ENCODE measurements around the gene ABCB8.

The ABCB8 gene

GRCh38 chr7:151028131-151028947 lies at the start of gene ABCB8:
TSS of gene ABCB8 (plus strand) at chr7:151028450. CDS start at chr7:151028516, 66 bp downstream.
- DNase-seq, result peak; percentile 99

- peak; percentile 42 for DNase-seq
Measured at GRCh38 chr7:150979713-150980390, 48.4 kb upstream of the ABCB8 start.

- DNase-seq, result peak; percentile 92
Measured at GRCh38 chr7:150980663-150981062, 47.6 kb upstream of the ABCB8 start.

GRCh38 chr7:150981644-150982043 lies 46.6 kb upstream of the ABCB8 start:
- peak; percentile 79 for DNase-seq

GRCh38 chr7:150982351-150982750 lies 45.9 kb upstream of the ABCB8 start:
- DNase-seq, result no peak

GRCh38 chr7:150983893-150984368 lies 44.3 kb upstream of the ABCB8 start:
- no peak for DNase-seq

- peak; percentile 84 for DNase-seq
Measured at GRCh38 chr7:150986099-150986512, 42.1 kb upstream of the ABCB8 start.

GRCh38 chr7:150986556-150986955 lies 41.7 kb upstream of the ABCB8 start:
- no peak for DNase-seq

- peak; percentile 87 for DNase-seq
Measured at GRCh38 chr7:150988230-150989226, 39.7 kb upstream of the ABCB8 start.

- DNase-seq, result no peak
Measured at GRCh38 chr7:150989456-150989855, 38.8 kb upstream of the ABCB8 start.

- DNase-seq, result no peak
Measured at GRCh38 chr7:150990416-150991186, 37.6 kb upstream of the ABCB8 start, which contains the start of gene NOS3. TSS of gene NOS3 (plus strand) at chr7:150991017. CDS start at chr7:150993804, 2,787 bp downstream.

- DNase-seq, result no peak
Measured at GRCh38 chr7:150992051-150992640, 36.1 kb upstream of the ABCB8 start.

GRCh38 chr7:150992833-150993302 lies 35.4 kb upstream of the ABCB8 start:
- DNase-seq, result peak; percentile 83

- no peak for DNase-seq
Measured at GRCh38 chr7:150993511-150993910, 34.7 kb upstream of the ABCB8 start.

- DNase-seq, result no peak
Measured at GRCh38 chr7:150994141-150994837, 34.0 kb upstream of the ABCB8 start.

GRCh38 chr7:150994838-150995510 lies 33.3 kb upstream of the ABCB8 start:
- DNase-seq, result peak; percentile 66

- no peak for DNase-seq
Measured at GRCh38 chr7:150996376-150997074, 31.7 kb upstream of the ABCB8 start.

GRCh38 chr7:150997075-150997511 lies 31.2 kb upstream of the ABCB8 start:
- no peak for DNase-seq

- DNase-seq, result no peak
Measured at GRCh38 chr7:150997817-150998216, 30.4 kb upstream of the ABCB8 start.

Data from NCI-H82 (cell line).